GM18526 (cell line): Measurements from ENCODE around the gene PICK1.

ENCODE experiments used
- POLR2A ChIP-seq: IDR thresholded peaks from 3 replicates; pipeline ENCODE4 v1.6.1; 2011; ENCODE audit not compliant: insufficient read length; ENCODE audit errors: extremely low read depth

PICK1 gene

DNA sequence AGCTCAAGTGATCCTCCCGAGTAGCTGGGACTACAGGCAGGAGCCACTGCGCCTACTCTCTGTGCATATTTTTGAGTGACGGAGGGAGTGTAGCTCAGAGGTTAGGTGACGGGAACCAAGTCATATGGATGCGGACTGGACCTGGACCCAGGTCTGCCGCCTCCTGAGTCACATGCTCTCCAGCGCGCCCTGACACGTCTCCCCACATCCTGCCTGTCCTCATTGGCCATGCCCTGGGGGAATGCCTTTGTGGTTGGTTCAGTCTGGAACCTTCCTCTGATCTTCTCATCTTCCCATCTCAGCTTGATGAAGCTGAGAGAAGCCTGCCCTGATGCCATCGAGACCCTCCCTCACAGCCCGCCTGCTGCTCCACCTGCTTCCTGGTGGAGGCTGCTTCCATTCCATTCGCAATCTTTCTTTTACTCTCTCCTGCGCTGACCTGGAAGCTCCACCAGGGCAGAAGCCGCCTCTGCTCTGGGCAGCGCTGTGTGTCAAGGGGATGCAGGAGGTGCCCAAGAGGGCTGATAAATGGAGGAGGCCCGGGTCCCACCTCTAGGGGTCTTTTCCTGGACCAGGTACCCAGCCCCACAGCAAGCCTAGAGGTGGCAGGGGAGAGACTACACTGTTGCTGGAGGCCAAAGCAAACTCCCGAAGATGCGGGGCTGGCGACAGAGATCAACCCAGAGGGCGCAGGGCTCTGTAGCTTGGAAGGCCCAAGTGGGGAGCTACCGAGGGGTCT lies 67.2 kb downstream of the PICK1 start:
- TF ChIP-seq POLR2A, result no peak

DNA sequence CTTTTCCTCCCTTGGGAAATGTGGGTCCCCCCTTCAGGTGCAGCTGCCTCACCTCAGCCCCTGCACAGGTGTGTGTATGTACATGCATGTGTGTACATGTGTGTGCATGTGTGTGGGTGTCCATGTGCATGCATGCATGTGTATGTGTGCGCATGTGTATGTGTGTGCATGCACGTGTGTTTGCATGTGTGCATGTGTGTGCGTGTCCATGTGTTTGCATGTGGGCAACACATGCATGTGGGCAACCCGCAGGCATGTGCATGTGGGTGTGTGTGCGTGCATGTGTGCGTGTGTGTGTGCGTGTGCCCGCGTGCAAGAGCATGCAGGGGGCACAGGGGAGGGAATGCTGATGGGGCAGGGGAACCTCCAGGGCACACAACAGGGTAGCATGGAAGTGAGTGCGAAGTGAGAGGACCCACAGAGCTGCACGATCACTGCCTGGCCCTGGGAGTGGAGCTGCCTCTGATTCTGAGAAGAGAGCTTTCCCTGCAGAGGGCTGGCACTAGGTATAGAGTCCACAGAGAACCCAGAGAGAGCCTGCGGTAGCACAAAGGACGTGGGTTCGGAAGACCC lies 67.9 kb downstream of the PICK1 start:
- no peak for TF ChIP-seq POLR2A
